HepG2 (cell line): ENCODE measurements around the gene MPC1. TPM values are rescaled to one million over a fixed set of nuclear protein-coding genes. Genes with fewer than 3 reads are reported as not detected.

Source experiments
- ELF3 ChIP-seq: IDR thresholded peaks from 2 replicates; pipeline ENCODE4 v1.6.1; 2016; ENCODE audit warnings: missing genetic modification reagents, missing compliant biosample characterization
- ETV6 ChIP-seq: sonication (generic); formaldehyde crosslinking; conservative IDR thresholded peaks from 2 replicates; pipeline ENCODE4 v1.4.0; 2020; ENCODE audit warnings: missing genetic modification reagents
- ZNF274 ChIP-seq: sonication (generic); formaldehyde crosslinking; IDR thresholded peaks from 2 replicates; pipeline ENCODE4 v1.5.1; 2020; ENCODE audit warnings: mild to moderate bottlenecking, missing genetic modification reagents
- ZNF317 ChIP-seq: sonication (generic); formaldehyde crosslinking; IDR thresholded peaks from 2 replicates; pipeline ENCODE4 v1.5.0; 2020; ENCODE audit warnings: mild to moderate bottlenecking, missing genetic modification reagents
- polyA plus RNA-seq, 8 experiments: library from polyadenylated mRNA; depleted of rRNA in 3 of 8; stranded (reverse) in 7 of 8; unstranded in 1 of 8; fragments of >200 nt; fragmentation: Illumina TruSeq in 4 of 8; extraction: Trizol in 4 of 8; gene quantifications; 2 replicates each; pipeline versions ENCODE4 v1.2.1 to v1.2.3, GENCODE V29; 2011 to 2016; ENCODE audit warnings: low read depth in 4 of 8, missing spikeins in 1 of 8, mixed read lengths in 1 of 8; ENCODE audit not compliant: insufficient read depth in 1 of 8
- total RNA-seq, 5 experiments: library from RNA; depleted of rRNA; stranded (reverse); fragments of >200 nt; fragmentation: Illumina TruSeq; extraction: Trizol; gene quantifications; 2 replicates each; pipeline ENCODE4 v1.2.3, GENCODE V29; 2016; ENCODE audit warnings: low read depth in 1 of 5
- TF ChIP-seq, protein P1 (sequence below): sonication (generic); formaldehyde crosslinking; IDR thresholded peaks from 2 replicates; pipeline ENCODE4 v1.5.0; 2020; ENCODE audit warnings: mild to moderate bottlenecking, missing genetic modification reagents
- TF ChIP-seq, protein P2 (sequence below): sonication (generic); formaldehyde crosslinking; IDR thresholded peaks from 2 replicates; pipeline ENCODE4 v1.8.0; 2022; ENCODE audit warnings: mild to moderate bottlenecking, missing genetic modification reagents, borderline replicate concordance
- TF ChIP-seq, protein P3 (sequence below), 2 experiments: fragments of 450-650 bp in 1 of 2; sonication (generic) in 1 of 2; formaldehyde crosslinking in 1 of 2; IDR thresholded peaks; 2 replicates each; pipeline versions ENCODE4 v1.6.1 to v1.8.0; 2016 to 2022; ENCODE audit warnings: antibody characterized with exemption in 1 of 2, mild to moderate bottlenecking in 1 of 2, missing genetic modification reagents in 1 of 2
- TF ChIP-seq, protein P4 (sequence below): sonication (generic); formaldehyde crosslinking; IDR thresholded peaks from 2 replicates; pipeline ENCODE4 v1.4.0; 2020; ENCODE audit warnings: missing genetic modification reagents, mild to moderate bottlenecking, borderline replicate concordance
- TF ChIP-seq, protein P5 (sequence below): IDR thresholded peaks from 2 replicates; pipeline ENCODE4 v1.6.1; 2012; ENCODE audit warnings: inconsistent platforms

Gene MPC1
- total and polyA plus RNA-seq, 2 of the 13 experiments (the other 11 are each of a cell fraction or from before 2014, with no cell fraction given) = 189 to 214 TPM

- TF ChIP-seq, protein P1, sequence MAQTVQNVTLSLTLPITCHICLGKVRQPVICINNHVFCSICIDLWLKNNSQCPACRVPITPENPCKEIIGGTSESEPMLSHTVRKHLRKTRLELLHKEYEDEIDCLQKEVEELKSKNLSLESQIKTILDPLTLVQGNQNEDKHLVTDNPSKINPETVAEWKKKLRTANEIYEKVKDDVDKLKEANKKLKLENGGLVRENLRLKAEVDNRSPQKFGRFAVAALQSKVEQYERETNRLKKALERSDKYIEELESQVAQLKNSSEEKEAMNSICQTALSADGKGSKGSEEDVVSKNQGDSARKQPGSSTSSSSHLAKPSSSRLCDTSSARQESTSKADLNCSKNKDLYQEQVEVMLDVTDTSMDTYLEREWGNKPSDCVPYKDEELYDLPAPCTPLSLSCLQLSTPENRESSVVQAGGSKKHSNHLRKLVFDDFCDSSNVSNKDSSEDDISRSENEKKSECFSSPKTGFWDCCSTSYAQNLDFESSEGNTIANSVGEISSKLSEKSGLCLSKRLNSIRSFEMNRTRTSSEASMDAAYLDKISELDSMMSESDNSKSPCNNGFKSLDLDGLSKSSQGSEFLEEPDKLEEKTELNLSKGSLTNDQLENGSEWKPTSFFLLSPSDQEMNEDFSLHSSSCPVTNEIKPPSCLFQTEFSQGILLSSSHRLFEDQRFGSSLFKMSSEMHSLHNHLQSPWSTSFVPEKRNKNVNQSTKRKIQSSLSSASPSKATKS = peak; percentile 96
- TF ChIP-seq ETV6 (no peak), ZNF274 (CRISPR knock-in tag) (no peak), ZNF317 (CRISPR knock-in tag) (no peak), ELF3 (CRISPR knock-in tag) (peak; percentile 92)
- TF ChIP-seq, protein P2, sequence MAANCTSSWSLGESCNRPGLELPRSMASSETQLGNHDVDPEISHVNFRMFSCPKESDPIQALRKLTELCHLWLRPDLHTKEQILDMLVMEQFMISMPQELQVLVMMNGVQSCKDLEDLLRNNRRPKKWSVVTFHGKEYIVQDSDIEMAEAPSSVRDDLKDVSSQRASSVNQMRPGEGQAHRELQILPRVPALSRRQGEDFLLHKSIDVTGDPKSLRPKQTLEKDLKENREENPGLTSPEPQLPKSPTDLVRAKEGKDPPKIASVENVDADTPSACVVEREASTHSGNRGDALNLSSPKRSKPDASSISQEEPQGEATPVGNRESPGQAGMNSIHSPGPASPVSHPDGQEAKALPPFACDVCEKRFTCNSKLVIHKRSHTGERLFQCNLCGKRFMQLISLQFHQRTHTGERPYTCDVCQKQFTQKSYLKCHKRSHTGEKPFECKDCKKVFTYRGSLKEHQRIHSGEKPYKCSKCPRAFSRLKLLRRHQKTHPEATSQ (CRISPR knock-in tag) = peak; percentile 88; the same call in 1 of the 2 replicates
- TF ChIP-seq, protein P3, sequence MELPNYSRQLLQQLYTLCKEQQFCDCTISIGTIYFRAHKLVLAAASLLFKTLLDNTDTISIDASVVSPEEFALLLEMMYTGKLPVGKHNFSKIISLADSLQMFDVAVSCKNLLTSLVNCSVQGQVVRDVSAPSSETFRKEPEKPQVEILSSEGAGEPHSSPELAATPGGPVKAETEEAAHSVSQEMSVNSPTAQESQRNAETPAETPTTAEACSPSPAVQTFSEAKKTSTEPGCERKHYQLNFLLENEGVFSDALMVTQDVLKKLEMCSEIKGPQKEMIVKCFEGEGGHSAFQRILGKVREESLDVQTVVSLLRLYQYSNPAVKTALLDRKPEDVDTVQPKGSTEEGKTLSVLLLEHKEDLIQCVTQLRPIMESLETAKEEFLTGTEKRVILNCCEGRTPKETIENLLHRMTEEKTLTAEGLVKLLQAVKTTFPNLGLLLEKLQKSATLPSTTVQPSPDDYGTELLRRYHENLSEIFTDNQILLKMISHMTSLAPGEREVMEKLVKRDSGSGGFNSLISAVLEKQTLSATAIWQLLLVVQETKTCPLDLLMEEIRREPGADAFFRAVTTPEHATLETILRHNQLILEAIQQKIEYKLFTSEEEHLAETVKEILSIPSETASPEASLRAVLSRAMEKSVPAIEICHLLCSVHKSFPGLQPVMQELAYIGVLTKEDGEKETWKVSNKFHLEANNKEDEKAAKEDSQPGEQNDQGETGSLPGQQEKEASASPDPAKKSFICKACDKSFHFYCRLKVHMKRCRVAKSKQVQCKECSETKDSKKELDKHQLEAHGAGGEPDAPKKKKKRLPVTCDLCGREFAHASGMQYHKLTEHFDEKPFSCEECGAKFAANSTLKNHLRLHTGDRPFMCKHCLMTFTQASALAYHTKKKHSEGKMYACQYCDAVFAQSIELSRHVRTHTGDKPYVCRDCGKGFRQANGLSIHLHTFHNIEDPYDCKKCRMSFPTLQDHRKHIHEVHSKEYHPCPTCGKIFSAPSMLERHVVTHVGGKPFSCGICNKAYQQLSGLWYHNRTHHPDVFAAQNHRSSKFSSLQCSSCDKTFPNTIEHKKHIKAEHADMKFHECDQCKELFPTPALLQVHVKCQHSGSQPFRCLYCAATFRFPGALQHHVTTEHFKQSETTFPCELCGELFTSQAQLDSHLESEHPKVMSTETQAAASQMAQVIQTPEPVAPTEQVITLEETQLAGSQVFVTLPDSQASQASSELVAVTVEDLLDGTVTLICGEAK (IDR thresholded peaks at IDR 0.05) = no peak
- TF ChIP-seq, protein P3 (CRISPR knock-in tag; IDR thresholded peaks at IDR 0.05) = no peak
- TF ChIP-seq, protein P4, sequence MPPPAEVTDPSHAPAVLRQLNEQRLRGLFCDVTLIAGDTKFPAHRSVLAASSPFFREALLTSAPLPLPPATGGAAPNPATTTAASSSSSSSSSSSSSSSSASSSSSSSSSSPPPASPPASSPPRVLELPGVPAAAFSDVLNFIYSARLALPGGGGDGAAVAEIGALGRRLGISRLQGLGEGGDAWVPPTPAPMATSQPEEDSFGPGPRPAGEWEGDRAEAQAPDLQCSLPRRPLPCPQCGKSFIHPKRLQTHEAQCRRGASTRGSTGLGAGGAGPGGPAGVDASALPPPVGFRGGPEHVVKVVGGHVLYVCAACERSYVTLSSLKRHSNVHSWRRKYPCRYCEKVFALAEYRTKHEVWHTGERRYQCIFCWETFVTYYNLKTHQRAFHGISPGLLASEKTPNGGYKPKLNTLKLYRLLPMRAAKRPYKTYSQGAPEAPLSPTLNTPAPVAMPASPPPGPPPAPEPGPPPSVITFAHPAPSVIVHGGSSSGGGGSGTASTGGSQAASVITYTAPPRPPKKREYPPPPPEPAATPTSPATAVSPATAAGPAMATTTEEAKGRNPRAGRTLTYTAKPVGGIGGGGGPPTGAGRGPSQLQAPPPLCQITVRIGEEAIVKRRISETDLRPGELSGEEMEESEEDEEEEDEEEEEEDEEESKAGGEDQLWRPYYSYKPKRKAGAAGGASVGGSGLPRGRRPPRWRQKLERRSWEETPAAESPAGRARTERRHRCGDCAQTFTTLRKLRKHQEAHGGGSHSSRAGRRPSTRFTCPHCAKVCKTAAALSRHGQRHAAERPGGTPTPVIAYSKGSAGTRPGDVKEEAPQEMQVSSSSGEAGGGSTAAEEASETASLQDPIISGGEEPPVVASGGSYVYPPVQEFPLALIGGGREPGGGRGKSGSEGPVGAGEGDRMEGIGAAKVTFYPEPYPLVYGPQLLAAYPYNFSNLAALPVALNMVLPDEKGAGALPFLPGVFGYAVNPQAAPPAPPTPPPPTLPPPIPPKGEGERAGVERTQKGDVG (CRISPR knock-in tag) = no peak
- TF ChIP-seq, protein P5, sequence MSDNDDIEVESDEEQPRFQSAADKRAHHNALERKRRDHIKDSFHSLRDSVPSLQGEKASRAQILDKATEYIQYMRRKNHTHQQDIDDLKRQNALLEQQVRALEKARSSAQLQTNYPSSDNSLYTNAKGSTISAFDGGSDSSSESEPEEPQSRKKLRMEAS = peak; percentile 72
Measured at GRCh38 chr6:166387642-166388289, 5.0 kb upstream of the MPC1 start (continued).
